HG03175 (cell line): ENCODE data around the gene ZNF750.

Experiments
- ATAC-seq: cut with Tn5 transposase; IDR thresholded peaks from one replicate; pipeline ENCODE4 v1.9.1; 2021; ENCODE audit warnings: mild to moderate bottlenecking, moderate library complexity; ENCODE audit not compliant: unreplicated experiment

The ZNF750 gene

GRCh38 chr17:82873521-82873920 is 33.7 kb upstream of the ZNF750 start:
- ATAC-seq = no peak

- no peak for ATAC-seq
Observed at GRCh38 chr17:82872591-82873520, 33.0 kb upstream of the ZNF750 start.

- no peak for ATAC-seq
Observed at GRCh38 chr17:82871776-82872561, 32.1 kb upstream of the ZNF750 start.

- peak; percentile 74 for ATAC-seq
Observed at GRCh38 chr17:82871056-82871775, 31.4 kb upstream of the ZNF750 start.

GRCh38 chr17:82870541-82870940 is 30.7 kb upstream of the ZNF750 start:
- no peak for ATAC-seq

- ATAC-seq = no peak
Observed at GRCh38 chr17:82870091-82870491, 30.3 kb upstream of the ZNF750 start.

- no peak for ATAC-seq
Observed at GRCh38 chr17:82869536-82869935, 29.7 kb upstream of the ZNF750 start.

GRCh38 chr17:82868715-82869131 is 28.9 kb upstream of the ZNF750 start:
- ATAC-seq = no peak

- no peak for ATAC-seq
Observed at GRCh38 chr17:82867763-82868325, 28.0 kb upstream of the ZNF750 start.

GRCh38 chr17:82866590-82867191 is 26.9 kb upstream of the ZNF750 start:
- ATAC-seq = no peak

GRCh38 chr17:82865774-82866395 is 26.1 kb upstream of the ZNF750 start:
- no peak for ATAC-seq

GRCh38 chr17:82865274-82865673 is 25.5 kb upstream of the ZNF750 start:
- ATAC-seq = no peak

- ATAC-seq = peak; percentile 2
Observed at GRCh38 chr17:82864713-82865248, 25.0 kb upstream of the ZNF750 start.

- ATAC-seq = peak; percentile 80
Observed at GRCh38 chr17:82863941-82864712, 24.3 kb upstream of the ZNF750 start.

- no peak for ATAC-seq
Observed at GRCh38 chr17:82863383-82863940, 23.6 kb upstream of the ZNF750 start.

GRCh38 chr17:82862737-82863382 is 23.0 kb upstream of the ZNF750 start:
- ATAC-seq = no peak

GRCh38 chr17:82862191-82862590 is 22.4 kb upstream of the ZNF750 start:
- no peak for ATAC-seq

GRCh38 chr17:82861393-82861775 is 21.6 kb upstream of the ZNF750 start:
- no peak for ATAC-seq
